Smooth muscle cell (in vitro differentiated cells): ENCODE results near the gene WDFY3. TPM values are rescaled to one million over a fixed set of nuclear protein-coding genes. Genes with fewer than 3 reads are reported as not detected.

Source experiments
- DNase-seq: peaks from one replicate; lab custom pipeline; 2025; ENCODE audit not compliant: unreplicated experiment; lab: John Stamatoyannopoulos, UW
- H2AFZ ChIP-seq: fragments of 200-600 bp; sonication (generic); 2 replicates; pipeline ENCODE4 v1.6.0; 2016; ENCODE audit warnings: antibody characterized with exemption, low read depth, mild to moderate bottlenecking
- H3F3A ChIP-seq: fragments of 200-600 bp; sonication (generic); 2 replicates; pipeline ENCODE4 v1.6.0; 2017; ENCODE audit warnings: antibody characterized with exemption, low read depth
- H3K27ac ChIP-seq: fragments of 200-600 bp; sonication (generic); 2 replicates; pipeline ENCODE4 v1.5.1; 2016; ENCODE audit warnings: low read depth, mild to moderate bottlenecking
- H3K27me3 ChIP-seq: fragments of 200-600 bp; sonication (generic); 2 replicates; pipeline ENCODE4 v1.6.1; 2016; ENCODE audit warnings: low read depth, mild to moderate bottlenecking
- H3K36me3 ChIP-seq: fragments of 200-600 bp; sonication (generic); 2 replicates; pipeline ENCODE4 v1.5.1; 2016; ENCODE audit warnings: low read depth
- H3K4me1 ChIP-seq: fragments of 200-600 bp; sonication (generic); 2 replicates; pipeline ENCODE4 v1.5.1; 2016; ENCODE audit warnings: low read depth
- H3K4me2 ChIP-seq: fragments of 200-600 bp; sonication (generic); 2 replicates; pipeline ENCODE4 v1.6.0; 2016; ENCODE audit warnings: mild to moderate bottlenecking
- H3K4me3 ChIP-seq: fragments of 200-600 bp; sonication (generic); 2 replicates; pipeline ENCODE4 v1.5.1; 2016; ENCODE audit warnings: mild to moderate bottlenecking
- H3K79me2 ChIP-seq: fragments of 200-600 bp; sonication (generic); 2 replicates; pipeline ENCODE4 v1.6.0; 2016; ENCODE audit warnings: low read depth, mild to moderate bottlenecking
- H3K9ac ChIP-seq: fragments of 200-600 bp; sonication (generic); 2 replicates; pipeline ENCODE4 v1.6.0; 2016; ENCODE audit warnings: low read depth
- H3K9me3 ChIP-seq: fragments of 200-600 bp; sonication (generic); replicated peaks from 2 replicates; pipeline ENCODE4 v1.5.1; 2016; ENCODE audit warnings: low read depth
- H4K20me1 ChIP-seq: fragments of 200-600 bp; sonication (generic); 2 replicates; pipeline ENCODE4 v1.6.0; 2016; ENCODE audit warnings: low read depth
- CTCF ChIP-seq: fragments of 200-600 bp; sonication (generic); IDR thresholded peaks from 2 replicates; pipeline ENCODE4 v1.5.1; 2017; ENCODE audit warnings: borderline replicate concordance, mild to moderate bottlenecking, antibody characterized with exemption; ENCODE audit not compliant: insufficient read depth, poor library complexity, severe bottlenecking
- WGBS: methylation state at CpG from one replicate; pipeline ENCODE4 v1.1.7; 2016; ENCODE audit warnings: low lambda C conversion rate; 5-methylcytosine and 5-hydroxymethylcytosine counted together
- polyA plus RNA-seq: library from polyadenylated mRNA; unstranded; fragments of >200 nt; fragmentation: Nextera tagmentation; extraction: Ambion mirVana; gene quantifications from 2 replicates; pipeline ENCODE4 v1.2.1, GENCODE V29; 2016
- total RNA-seq: library from RNA; depleted of rRNA; stranded (reverse); fragments of >200 nt; gene quantifications from 2 replicates; pipeline ENCODE4 v1.2.3, GENCODE V29; 2014

Gene WDFY3
- total and polyA plus RNA-seq, 2 experiments from 2014 or later = 4.0 to 63.9 TPM

DNA sequence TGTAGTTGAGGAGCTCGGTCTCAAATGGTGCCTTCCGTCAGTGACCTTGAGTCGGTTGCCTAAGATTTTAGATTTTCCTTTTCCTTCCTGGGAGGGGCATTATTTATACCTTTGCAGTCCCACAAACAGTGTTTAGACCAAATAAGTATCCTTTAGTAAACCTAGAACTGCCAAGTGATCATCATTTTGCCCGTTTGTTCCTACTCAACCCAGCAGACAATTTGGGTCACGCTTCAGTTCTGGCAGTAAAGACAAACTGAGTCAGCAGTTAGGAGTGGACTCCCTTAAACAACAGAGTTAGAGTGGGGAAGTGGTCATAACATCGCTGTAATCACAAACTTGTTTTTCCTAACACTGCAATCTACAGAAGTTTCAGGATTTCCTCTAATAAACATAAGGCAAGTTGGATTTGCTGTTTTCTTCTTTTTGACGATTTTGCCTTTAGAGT is 777 bp upstream of the WDFY3 start:
- Histone ChIP-seq H3K9me3 (no peaks in the 10 kb centered on the region), H3K27ac (peak overlapping the region; percentile 75), H3K79me2 (peaks cover 37% of the 10 kb centered on the region), H2AFZ (peak overlapping the region; percentile 100), H3K9ac (peak overlapping the region; percentile 92), H3K27me3 (no peaks in the 10 kb centered on the region), H3F3A (no peaks in the 10 kb centered on the region), H4K20me1 (peaks cover 32% of the 10 kb centered on the region), H3K4me3 (peak overlapping the region; percentile 97), H3K4me1 (peaks cover 16% of the 10 kb centered on the region), H3K4me2 (peak overlapping the region; percentile 92), H3K36me3 (no peaks in the 10 kb centered on the region)
- 6% methylated on average over 7 of the region's 7 CpGs for WGBS
- no peak for TF ChIP-seq CTCF
- no peak for DNase-seq

GRCh38 chr4:84965553-84966381 is 723 bp downstream of the WDFY3 start:
- WGBS = 2% methylated on average over 73 of the region's 98 CpGs
- peak overlapping the region; percentile 92 for H3K4me2 ChIP-seq
- H3K9me3 ChIP-seq = no peaks in the 10 kb centered on the region
- peaks cover 47% of the 10 kb centered on the region for H4K20me1 ChIP-seq
- H3K4me1 ChIP-seq = peaks cover 24% of the 10 kb centered on the region
- no peaks in the 10 kb centered on the region for H3F3A ChIP-seq
- peak overlapping the region; percentile 97 for H3K4me3 ChIP-seq
- peak overlapping the region; percentile 75 for H3K27ac ChIP-seq
- H3K9ac ChIP-seq = peak overlapping the region; percentile 92
- H3K79me2 ChIP-seq = peaks cover 52% of the 10 kb centered on the region
- TF ChIP-seq CTCF = peak; percentile 22
- H3K36me3 ChIP-seq = no peaks in the 10 kb centered on the region
- no peaks in the 10 kb centered on the region for H3K27me3 ChIP-seq
- peak; percentile 31 for DNase-seq
- peak overlapping the region; percentile 100 for H2AFZ ChIP-seq

- Histone ChIP-seq H3K9me3 (no peaks in the 10 kb centered on the region), H3K79me2 (peaks cover 59% of the 10 kb centered on the region), H3K4me2 (peak overlapping the region; percentile 92), H3K9ac (peak overlapping the region; percentile 92), H2AFZ (peak overlapping the region; percentile 61), H3F3A (no peaks in the 10 kb centered on the region), H3K36me3 (no peaks in the 10 kb centered on the region), H4K20me1 (peaks cover 54% of the 10 kb centered on the region), H3K4me3 (peak overlapping the region; percentile 97), H3K4me1 (peaks cover 24% of the 10 kb centered on the region), H3K27me3 (no peaks in the 10 kb centered on the region), H3K27ac (no peak overlapping the region)
- no peak for TF ChIP-seq CTCF
- DNase-seq = no peak
- WGBS = 59% methylated on average over 6 of the region's 6 CpGs
Observed at GRCh38 chr4:84964995-84965552, 1.4 kb downstream of the WDFY3 start.
